Epithelial cell of proximal tubule (primary cell): ENCODE data around the gene HOXB9. TPM values are rescaled to one million over a fixed set of nuclear protein-coding genes. Genes with fewer than 3 reads are reported as not detected.

Experiments
- DNase-seq: peaks from one replicate; pipeline ENCODE4 v3.0.0-alpha.2; 2011; ENCODE audit warnings: low read depth
- H3K4me3 ChIP-seq: 2 replicates; pipeline ENCODE4 v1.5.1; 2011; ENCODE audit warnings: low read depth, mild to moderate bottlenecking, low read length
- total RNA-seq: library from RNA; depleted of rRNA; stranded (reverse); fragments of >200 nt; gene quantifications from 2 replicates; pipeline ENCODE4 v1.2.3, GENCODE V29; 2015
- TF ChIP-seq, protein P1 (sequence below): conservative IDR thresholded peaks from 2 replicates; pipeline ENCODE4 v1.5.1; 2012; ENCODE audit warnings: low read depth, mild to moderate bottlenecking, low read length

The HOXB9 gene
- total RNA-seq, 1 donor from 2014 or later: 74.5 TPM

DNA sequence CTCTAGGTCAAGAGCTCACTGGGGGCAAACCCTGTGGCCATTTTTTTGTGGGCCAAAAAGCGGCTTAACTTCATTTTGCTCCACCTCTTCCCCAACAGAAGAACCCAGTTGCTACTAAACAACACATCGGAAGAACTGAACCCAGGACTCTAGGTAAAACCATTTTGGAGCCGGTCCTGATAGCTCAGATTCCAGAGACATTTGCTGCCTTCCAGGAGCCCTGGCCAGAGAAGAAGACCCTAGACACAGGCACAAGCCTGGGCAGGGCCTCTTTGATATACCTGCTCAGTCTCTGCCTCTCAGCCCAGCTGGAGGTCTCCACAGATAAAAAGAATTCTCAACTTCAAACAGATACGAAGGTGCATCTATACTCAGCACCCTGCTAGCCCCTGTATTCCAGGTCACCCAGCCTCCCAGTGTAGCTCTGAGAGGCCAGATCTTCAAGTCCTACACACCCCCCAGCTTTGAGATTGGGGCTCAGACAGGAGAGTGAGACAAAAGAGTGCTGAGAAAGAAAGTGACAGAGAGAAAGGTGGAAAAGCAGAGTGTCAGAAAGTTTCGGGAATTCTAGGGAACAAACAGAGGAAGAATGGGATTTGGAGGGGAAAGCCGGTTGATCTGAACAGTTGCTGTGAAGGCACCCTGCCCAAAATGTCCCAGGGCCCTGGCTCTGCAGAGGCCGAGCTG is 6.6 kb upstream of the HOXB9 start:
- no peak overlapping the region for H3K4me3 ChIP-seq
- no peak for DNase-seq
- TF ChIP-seq, protein P1, sequence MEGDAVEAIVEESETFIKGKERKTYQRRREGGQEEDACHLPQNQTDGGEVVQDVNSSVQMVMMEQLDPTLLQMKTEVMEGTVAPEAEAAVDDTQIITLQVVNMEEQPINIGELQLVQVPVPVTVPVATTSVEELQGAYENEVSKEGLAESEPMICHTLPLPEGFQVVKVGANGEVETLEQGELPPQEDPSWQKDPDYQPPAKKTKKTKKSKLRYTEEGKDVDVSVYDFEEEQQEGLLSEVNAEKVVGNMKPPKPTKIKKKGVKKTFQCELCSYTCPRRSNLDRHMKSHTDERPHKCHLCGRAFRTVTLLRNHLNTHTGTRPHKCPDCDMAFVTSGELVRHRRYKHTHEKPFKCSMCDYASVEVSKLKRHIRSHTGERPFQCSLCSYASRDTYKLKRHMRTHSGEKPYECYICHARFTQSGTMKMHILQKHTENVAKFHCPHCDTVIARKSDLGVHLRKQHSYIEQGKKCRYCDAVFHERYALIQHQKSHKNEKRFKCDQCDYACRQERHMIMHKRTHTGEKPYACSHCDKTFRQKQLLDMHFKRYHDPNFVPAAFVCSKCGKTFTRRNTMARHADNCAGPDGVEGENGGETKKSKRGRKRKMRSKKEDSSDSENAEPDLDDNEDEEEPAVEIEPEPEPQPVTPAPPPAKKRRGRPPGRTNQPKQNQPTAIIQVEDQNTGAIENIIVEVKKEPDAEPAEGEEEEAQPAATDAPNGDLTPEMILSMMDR: no peak

DNA sequence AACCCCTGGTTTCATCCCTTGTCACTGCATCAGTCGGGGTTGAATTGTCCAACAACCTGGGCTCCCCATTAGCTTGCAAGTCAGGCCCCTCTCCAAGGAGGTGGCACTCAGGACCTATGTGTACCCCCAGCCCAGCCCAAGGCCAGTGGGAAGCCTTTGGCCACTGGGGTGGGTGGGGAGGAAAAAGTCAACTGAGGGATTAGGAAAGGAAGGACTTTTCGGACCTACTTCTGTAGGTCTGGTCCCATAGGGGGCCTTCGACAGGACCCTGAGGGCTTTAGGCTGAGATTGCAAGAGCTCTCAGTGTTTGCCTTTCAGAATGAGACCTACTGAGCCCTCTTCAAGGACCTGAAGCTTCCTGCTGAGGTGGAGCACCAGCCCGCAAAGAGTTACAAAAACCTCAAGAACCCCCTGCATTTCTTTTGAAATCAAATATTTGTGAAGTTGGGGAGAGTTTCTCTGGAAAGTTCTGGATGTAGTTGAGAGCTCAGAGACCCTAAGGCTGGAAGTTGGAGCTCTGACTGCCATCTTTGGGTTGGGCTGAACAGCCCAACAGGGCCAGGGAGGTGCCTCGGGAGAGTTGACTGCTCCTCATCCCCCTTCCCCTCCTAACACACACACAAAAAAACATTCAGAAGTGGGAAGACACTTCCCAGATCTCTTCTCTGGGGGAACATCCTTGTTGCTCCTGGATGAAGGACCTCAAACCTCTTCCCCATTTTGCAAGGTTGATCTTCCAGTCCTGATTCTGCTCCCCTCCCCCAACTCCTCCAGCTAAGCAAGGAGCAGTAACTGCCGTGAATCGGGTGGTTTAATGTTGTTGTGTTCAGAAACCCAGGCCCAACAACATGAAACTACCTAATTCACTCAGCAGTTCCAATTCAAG is 5.8 kb upstream of the HOXB9 start:
- no peak for DNase-seq
- TF ChIP-seq, protein P1: no peak
- H3K4me3 ChIP-seq: no peak overlapping the region

DNA sequence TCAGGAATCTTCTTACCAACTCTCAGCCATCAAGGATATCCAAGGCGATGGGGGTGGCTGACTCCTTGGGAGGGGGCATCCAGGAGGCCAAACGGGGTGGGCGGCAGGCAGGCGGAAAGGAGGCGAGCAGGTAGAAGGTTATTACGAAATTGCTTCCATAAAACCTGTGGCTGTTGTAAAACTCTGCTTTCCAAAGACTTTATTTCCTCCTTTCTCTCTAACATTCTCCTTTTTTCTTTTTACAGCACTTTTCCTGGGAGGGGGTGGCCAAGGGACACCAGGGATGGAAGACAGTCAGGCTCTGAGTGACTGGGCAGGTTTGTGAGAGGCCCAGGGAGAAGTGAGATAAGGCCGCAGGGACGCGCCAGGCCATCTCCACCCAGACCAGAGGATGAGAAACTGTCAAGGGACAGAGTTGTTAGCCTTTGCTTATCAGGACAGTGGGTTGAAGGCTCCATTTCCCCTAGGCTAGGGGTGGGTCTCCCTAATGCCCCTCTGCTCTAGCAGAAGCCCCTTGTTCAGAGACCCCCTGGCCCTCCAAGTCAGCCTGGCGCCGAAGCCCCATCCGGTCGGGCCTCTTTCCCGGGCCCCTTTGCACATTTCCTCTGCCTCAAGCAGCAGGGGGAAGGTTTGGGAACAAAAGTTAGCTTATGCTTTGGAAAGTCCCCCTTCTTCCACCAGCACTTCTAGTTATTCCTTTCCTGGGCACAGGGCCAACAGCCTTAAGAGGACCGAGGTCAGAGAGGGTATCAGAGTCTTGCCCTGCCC is 5.0 kb upstream of the HOXB9 start:
- no peak overlapping the region for H3K4me3 ChIP-seq
- no peak for DNase-seq
- TF ChIP-seq, protein P1: no peak

DNA sequence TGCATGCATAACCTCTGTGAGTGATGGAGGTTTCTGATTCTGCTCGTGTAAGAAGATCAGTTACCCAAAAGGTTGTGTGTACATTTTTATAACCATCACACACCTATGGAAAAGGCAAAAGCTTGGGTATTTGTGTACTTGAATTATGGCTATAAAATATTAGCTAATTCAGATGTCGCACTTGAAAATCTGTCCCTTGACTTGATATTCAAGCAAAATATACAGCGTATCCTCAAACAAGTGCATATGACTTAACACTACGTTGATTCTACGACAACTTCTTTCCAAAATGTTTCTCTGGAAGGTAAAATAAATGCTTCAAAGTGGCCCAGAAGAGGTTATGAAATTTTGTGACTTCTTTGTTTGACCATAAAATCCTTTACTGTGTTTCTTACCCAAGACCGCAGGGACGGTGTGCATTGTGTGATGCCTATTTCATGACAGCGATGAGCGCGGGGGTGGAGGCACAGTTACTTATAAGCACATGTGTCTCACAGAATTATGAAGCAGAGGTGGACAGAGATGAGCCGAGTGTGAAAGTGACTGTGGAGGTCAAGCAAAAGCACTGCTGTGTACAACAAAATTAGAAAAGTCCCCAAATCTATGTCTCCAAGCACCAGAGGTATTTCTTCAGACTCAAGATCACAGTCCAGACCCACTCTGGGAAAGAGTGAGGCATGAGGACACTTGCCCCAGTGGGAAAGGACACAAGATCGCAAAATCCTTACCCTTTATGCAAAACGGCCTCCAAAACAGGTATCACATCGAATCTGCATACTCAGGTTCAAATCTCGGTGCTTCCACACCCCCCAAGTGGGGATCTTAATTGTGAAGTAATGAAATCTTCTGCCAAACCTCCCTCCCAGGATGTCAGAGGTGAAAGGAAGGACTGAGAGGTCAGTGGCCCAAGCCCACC is 4.1 kb upstream of the HOXB9 start:
- no peak overlapping the region for H3K4me3 ChIP-seq
- TF ChIP-seq, protein P1: no peak
- DNase-seq: no peak

DNA sequence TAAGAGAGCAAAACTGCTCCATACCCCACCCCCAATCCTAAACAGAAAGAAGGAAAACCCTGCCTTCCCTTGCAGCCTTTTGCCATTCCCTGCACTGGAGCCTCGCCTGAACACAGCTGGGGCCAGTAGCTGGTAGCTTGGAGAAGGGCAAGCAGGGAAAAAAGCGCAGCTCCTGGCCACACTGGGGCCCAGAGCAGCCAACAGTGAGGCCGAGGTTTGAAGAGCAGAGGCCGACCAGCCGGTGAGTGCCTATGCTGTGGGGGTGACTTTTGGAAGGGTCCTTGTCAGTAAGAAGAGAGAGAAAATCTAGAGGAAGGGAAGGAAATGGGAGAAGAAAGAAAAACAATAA is 3.2 kb upstream of the HOXB9 start:
- DNase-seq: no peak
- H3K4me3 ChIP-seq: no peak overlapping the region
- TF ChIP-seq, protein P1: no peak
